IMR-90 (cell line): ENCODE data around the gene RPS27A. TPM values are rescaled to one million over a fixed set of nuclear protein-coding genes. Genes with fewer than 3 reads are reported as not detected.

Experiments used
- ATAC-seq: fragments of 200-7000 bp; cut with Tn5 transposase; 2 replicates; pipeline ENCODE4 v1.9.1; 2020; ENCODE audit warnings: low read depth, mild to moderate bottlenecking, moderate library complexity
- BruUV-seq: library from RNA; stranded (reverse); fragments of 400-500 nt; replicated peaks from 2 replicates; lab custom pipeline; 2021; lab: Mats Ljungman, UMichigan
- CTCF ChIA-PET: fragments of 300-600 bp; formaldehyde crosslinking; extraction: SDS; loops from one replicate; lab custom pipeline; 2021; ENCODE audit warnings: antibody characterized with exemption; lab: Yijun Ruan, JAX
- POLR2A ChIA-PET: fragments of 300-600 bp; sonication (Branson Sonifier 250); formaldehyde crosslinking; loops from one replicate; lab custom pipeline; 2022; ENCODE audit warnings: antibody characterized with exemption; ENCODE audit not compliant: unreplicated experiment; lab: Charles Lee
- DNase-seq: peaks from one replicate; pipeline ENCODE4 v3.0.0; 2013
- H2AFZ ChIP-seq: replicated peaks from 2 replicates; pipeline ENCODE3; 2013; ENCODE audit warnings: low read length, mild to moderate bottlenecking; ENCODE audit not compliant: poor library complexity
- H2AK5ac ChIP-seq: 2 replicates; pipeline ENCODE4 v1.6.1; 2013; ENCODE audit warnings: low read depth, low read length, inconsistent platforms
- H2AK9ac ChIP-seq: replicated peaks from 2 replicates; pipeline ENCODE3; 2013; ENCODE audit warnings: mild to moderate bottlenecking, low read depth, low read length, moderate library complexity; ENCODE audit not compliant: poor library complexity
- H2BK120ac ChIP-seq: 2 replicates; pipeline ENCODE4 v1.6.1; 2013; ENCODE audit warnings: low read depth, low read length, inconsistent platforms
- H2BK15ac ChIP-seq: 3 replicates; pipeline ENCODE4 v1.6.1; 2013; ENCODE audit warnings: low read depth, low read length, inconsistent platforms
- H2BK20ac ChIP-seq: 2 replicates; pipeline ENCODE4 v1.6.1; 2013; ENCODE audit warnings: low read depth, mild to moderate bottlenecking, inconsistent platforms, low read length, moderate library complexity
- H2BK5ac ChIP-seq: 2 replicates; pipeline ENCODE4 v1.6.1; 2013; ENCODE audit warnings: mild to moderate bottlenecking, low read depth, low read length, inconsistent platforms; ENCODE audit not compliant: poor library complexity, severe bottlenecking
- H3K14ac ChIP-seq: replicated peaks from 2 replicates; pipeline ENCODE4 v1.6.1; 2013; ENCODE audit warnings: low read depth, low read length, inconsistent platforms
- H3K18ac ChIP-seq: 2 replicates; pipeline ENCODE4 v1.6.1; 2013; ENCODE audit warnings: low read depth, low read length, control low read depth
- H3K23ac ChIP-seq: 2 replicates; pipeline ENCODE4 v1.6.1; 2013; ENCODE audit warnings: low read depth, low read length, inconsistent platforms
- H3K27ac ChIP-seq: 2 replicates; pipeline ENCODE4 v1.5.1; 2013; ENCODE audit warnings: mild to moderate bottlenecking, control low read depth, low read length; ENCODE audit not compliant: insufficient read depth
- H3K27me3 ChIP-seq: 2 replicates; pipeline ENCODE4 v1.6.1; 2013; ENCODE audit warnings: low read length; ENCODE audit not compliant: control insufficient read depth, insufficient read depth
- H3K36me3 ChIP-seq: 2 replicates; pipeline ENCODE4 v1.6.1; 2013; ENCODE audit warnings: low read length, mixed read lengths; ENCODE audit not compliant: control insufficient read depth, insufficient read depth
- H3K4ac ChIP-seq: 2 replicates; pipeline ENCODE4 v1.6.1; 2013; ENCODE audit warnings: low read depth, low read length, inconsistent platforms
- H3K4me1 ChIP-seq: 2 replicates; pipeline ENCODE4 v1.6.1; 2013; ENCODE audit warnings: low read length, mixed read lengths; ENCODE audit not compliant: control insufficient read depth, insufficient read depth
- H3K4me2 ChIP-seq: 2 replicates; pipeline ENCODE4 v1.6.1; 2013; ENCODE audit warnings: low read depth, mild to moderate bottlenecking, control low read depth, low read length, moderate library complexity
- H3K4me3 ChIP-seq: 2 replicates; pipeline ENCODE4 v1.5.1; 2013; ENCODE audit warnings: low read depth, mild to moderate bottlenecking, control low read depth, low read length, moderate library complexity; ENCODE audit not compliant: insufficient read depth
- H3K56ac ChIP-seq: 2 replicates; pipeline ENCODE4 v1.6.1; 2013; ENCODE audit warnings: low read length, inconsistent platforms; ENCODE audit not compliant: insufficient read depth; ENCODE audit errors: extremely low read depth
- H3K79me1 ChIP-seq, 2 experiments: 2 replicates each; pipeline ENCODE4 v1.6.1; 2013; ENCODE audit warnings: low read length in 2 of 2, inconsistent platforms in 1 of 2, low read depth in 1 of 2
- H3K9ac ChIP-seq: 2 replicates; pipeline ENCODE4 v1.6.1; 2013; ENCODE audit warnings: low read depth, low read length, control low read depth
- H3K9me1 ChIP-seq: 2 replicates; pipeline ENCODE4 v1.6.1; 2013; ENCODE audit warnings: low read length, inconsistent platforms; ENCODE audit not compliant: insufficient read depth
- H3K9me3 ChIP-seq: 2 replicates; pipeline ENCODE4 v1.6.1; 2013; ENCODE audit warnings: low read length; ENCODE audit not compliant: control insufficient read depth, insufficient read depth
- H4K20me1 ChIP-seq: 2 replicates; pipeline ENCODE4 v1.6.1; 2013; ENCODE audit warnings: low read length, inconsistent platforms; ENCODE audit not compliant: insufficient read depth
- H4K5ac ChIP-seq: 2 replicates; pipeline ENCODE4 v1.6.1; 2013; ENCODE audit warnings: mild to moderate bottlenecking, low read depth, low read length, control low read depth
- H4K8ac ChIP-seq, 2 experiments: 2 replicates each; pipeline ENCODE4 v1.6.1; 2013; ENCODE audit warnings: low read depth in 2 of 2, low read length in 2 of 2, control low read depth in 1 of 2, inconsistent platforms in 1 of 2
- H4K91ac ChIP-seq: 2 replicates; pipeline ENCODE4 v1.6.1; 2013; ENCODE audit warnings: low read depth, low read length, inconsistent platforms; ENCODE audit not compliant: insufficient read depth
- MAFK ChIP-seq: IDR thresholded peaks from 2 replicates; pipeline ENCODE4 v1.6.1; 2012; ENCODE audit warnings: low read depth, low read length, improper control_type of control experiment
- MAZ ChIP-seq: IDR thresholded peaks from 2 replicates; pipeline ENCODE4 v1.6.1; 2012; ENCODE audit warnings: low read depth, mild to moderate bottlenecking, low read length, improper control_type of control experiment, moderate library complexity, borderline replicate concordance
- MXI1 ChIP-seq: IDR thresholded peaks from 2 replicates; pipeline ENCODE4 v1.6.1; 2012; ENCODE audit warnings: low read depth, mild to moderate bottlenecking, low read length, moderate library complexity, borderline replicate concordance
- POLR2A ChIP-seq: IDR thresholded peaks from 2 replicates; pipeline ENCODE4 v1.6.1; 2012; ENCODE audit warnings: mild to moderate bottlenecking, low read depth, low read length
- RCOR1 ChIP-seq: IDR thresholded peaks from 2 replicates; pipeline ENCODE4 v1.6.1; 2012; ENCODE audit warnings: mild to moderate bottlenecking, low read length, improper control_type of control experiment; ENCODE audit not compliant: insufficient replicate concordance
- RFX5 ChIP-seq: IDR thresholded peaks from 2 replicates; pipeline ENCODE4 v1.8.0; 2012; ENCODE audit warnings: low read depth, mild to moderate bottlenecking, low read length, moderate library complexity
- USF2 ChIP-seq: fragments of 150-350 bp; IDR thresholded peaks from 2 replicates; pipeline ENCODE4 v1.6.1; 2017; ENCODE audit warnings: mild to moderate bottlenecking, antibody characterized with exemption, low read length, low read depth
- WGBS, 2 experiments: methylation state at CpG; one replicate each; pipeline versions ENCODE4 v1.1.5 to v1.1.7; 2013; ENCODE audit warnings: missing lambda C conversion rate in 2 of 2; ENCODE audit not compliant: insufficient read length in 1 of 2; ENCODE audit errors: extremely low coverage in 2 of 2; 5-methylcytosine and 5-hydroxymethylcytosine counted together
- dilution Hi-C: fragments of 300-500 bp; cut with HindIII; formaldehyde crosslinking; loops from one replicate; pipeline ENCODE4 v1.14.3; 2018; ENCODE audit warnings: low sequenced_read_pairs; ENCODE audit not compliant: unreplicated experiment
- in situ Hi-C: fragments of 300-500 bp; cut with MboI; formaldehyde crosslinking; loops from 3 replicates; pipeline ENCODE4 v1.14.3; 2019; ENCODE audit warnings: low sequenced_read_pairs, inconsistent platforms, mixed read lengths
- intact Hi-C: fragments of 100-400 bp; cut with micrococcal nuclease; formaldehyde crosslinking; loops from 2 replicates; pipeline ENCODE4 v1.10.0; 2022
- polyA plus RNA-seq, 3 experiments: library from polyadenylated mRNA; depleted of rRNA; stranded (reverse); fragments of >200 nt; gene quantifications; 2 replicates each; pipeline ENCODE4 v1.2.3, GENCODE V29; 2012; ENCODE audit warnings: low replicate concordance in 1 of 3
- total RNA-seq: library from RNA; depleted of rRNA; stranded (reverse); fragments of >200 nt; gene quantifications from 2 replicates; pipeline ENCODE4 v1.2.3, GENCODE V29; 2012
- TF ChIP-seq, protein P1 (sequence below): conservative IDR thresholded peaks from 2 replicates; pipeline ENCODE4 v1.5.1; 2012; ENCODE audit warnings: mild to moderate bottlenecking, low read depth, low read length, improper control_type of control experiment

Gene RPS27A
- total and polyA plus RNA-seq, 2 of the 4 experiments (the other 2 are of a cell fraction), result 496 to 1,421 TPM

DNA sequence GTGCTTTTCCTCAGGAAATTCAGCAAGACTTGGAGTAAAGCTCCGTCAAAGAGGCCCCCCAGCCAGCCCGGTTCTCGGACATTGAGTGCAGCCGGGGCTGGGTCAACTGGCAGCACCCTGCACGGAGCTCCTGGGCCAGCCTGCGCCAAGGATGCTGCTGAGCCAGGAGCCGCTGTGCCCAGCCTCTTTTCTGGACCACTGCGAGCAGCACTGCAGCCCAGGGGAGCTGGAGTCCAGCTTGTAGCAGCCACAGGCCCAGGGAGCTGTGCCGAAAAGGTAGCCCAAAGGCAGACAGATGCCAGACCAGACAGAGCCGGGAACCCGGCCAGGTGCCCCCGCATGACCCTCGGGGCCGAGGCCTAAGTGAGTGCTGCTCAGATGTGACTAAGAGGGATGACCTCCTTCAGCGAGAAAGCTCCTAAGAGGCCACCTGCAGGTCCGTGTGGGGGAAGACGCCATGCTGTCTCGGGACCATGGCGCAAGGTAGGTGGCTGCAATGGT, 7.7 kb upstream of the RPS27A start:
- H4K91ac ChIP-seq, result no peak overlapping the region
- no peak overlapping the region for H2AK5ac ChIP-seq
- peaks cover 6% of the 10 kb centered on the region for H3K4me1 ChIP-seq
- no peak overlapping the region for H3K14ac ChIP-seq
- H3K9me3 ChIP-seq, result no peaks in the 10 kb centered on the region
- CTCF ChIA-PET, result interaction anchor here (0.6 kb wide), 1 partner anchor 230 kb away, joined by 4 read pairs; no protein-coding TSS in a partner anchor
- H2AK9ac ChIP-seq, result no peak overlapping the region
- no peak overlapping the region for H3K18ac ChIP-seq
- H3K9me1 ChIP-seq, result peaks cover 5% of the 10 kb centered on the region; the same call in 1 of the 2 replicates
- no peak overlapping the region for H3K4me2 ChIP-seq
- intact Hi-C loops (no loop called here), dilution Hi-C loops (no loop called here), in situ Hi-C loops (no loop called here)
- H3K36me3 ChIP-seq, result peaks cover 5% of the 10 kb centered on the region; the same call in 1 of the 2 replicates
- no TSS peak for BruUV-seq
- H3K23ac ChIP-seq, result no peak overlapping the region
- H4K8ac ChIP-seq, result no peak overlapping the region
- H3K27me3 ChIP-seq, result no peaks in the 10 kb centered on the region
- no peak overlapping the region for H2BK120ac ChIP-seq
- POLR2A ChIA-PET, result no interaction called here
- H3K27ac ChIP-seq, result no peak overlapping the region
- no peak overlapping the region for H2BK15ac ChIP-seq
- WGBS, 2 experiments, result 76% methylated on average over 14 of the region's 19 CpGs; no CpG with 5 or more reads in 1 of the 2 experiments
- no peak overlapping the region for H3K4me3 ChIP-seq
- no peak overlapping the region for H4K5ac ChIP-seq
- H3K79me1 ChIP-seq, result peaks cover 14 to 57% of the 10 kb centered on the region in 2 experiments
- no peak overlapping the region for H2AFZ ChIP-seq
- TF ChIP-seq, protein P1, sequence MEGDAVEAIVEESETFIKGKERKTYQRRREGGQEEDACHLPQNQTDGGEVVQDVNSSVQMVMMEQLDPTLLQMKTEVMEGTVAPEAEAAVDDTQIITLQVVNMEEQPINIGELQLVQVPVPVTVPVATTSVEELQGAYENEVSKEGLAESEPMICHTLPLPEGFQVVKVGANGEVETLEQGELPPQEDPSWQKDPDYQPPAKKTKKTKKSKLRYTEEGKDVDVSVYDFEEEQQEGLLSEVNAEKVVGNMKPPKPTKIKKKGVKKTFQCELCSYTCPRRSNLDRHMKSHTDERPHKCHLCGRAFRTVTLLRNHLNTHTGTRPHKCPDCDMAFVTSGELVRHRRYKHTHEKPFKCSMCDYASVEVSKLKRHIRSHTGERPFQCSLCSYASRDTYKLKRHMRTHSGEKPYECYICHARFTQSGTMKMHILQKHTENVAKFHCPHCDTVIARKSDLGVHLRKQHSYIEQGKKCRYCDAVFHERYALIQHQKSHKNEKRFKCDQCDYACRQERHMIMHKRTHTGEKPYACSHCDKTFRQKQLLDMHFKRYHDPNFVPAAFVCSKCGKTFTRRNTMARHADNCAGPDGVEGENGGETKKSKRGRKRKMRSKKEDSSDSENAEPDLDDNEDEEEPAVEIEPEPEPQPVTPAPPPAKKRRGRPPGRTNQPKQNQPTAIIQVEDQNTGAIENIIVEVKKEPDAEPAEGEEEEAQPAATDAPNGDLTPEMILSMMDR, result no peak
- no peak for TF ChIP-seq RFX5
- TF ChIP-seq POLR2A, result no peak
- TF ChIP-seq MAFK, result no peak
- TF ChIP-seq MAZ, result no peak
- no peak for TF ChIP-seq RCOR1
- no peak for TF ChIP-seq MXI1
- TF ChIP-seq USF2, result no peak
- no peak overlapping the region for H2BK20ac ChIP-seq
- no peak overlapping the region for H3K56ac ChIP-seq
- H3K4ac ChIP-seq, result no peak overlapping the region
- DNase-seq (no peak), ATAC-seq (no peak)
- H3K9ac ChIP-seq, result no peak overlapping the region
- no peak overlapping the region for H2BK5ac ChIP-seq
- no peaks in the 10 kb centered on the region for H4K20me1 ChIP-seq
